Neural progenitor cell (in vitro differentiated cells): ENCODE data around the gene SBF2. TPM values are rescaled to one million over a fixed set of nuclear protein-coding genes. Genes with fewer than 3 reads are reported as not detected.

Experiments used
- DNase-seq: peaks from one replicate; pipeline ENCODE4 v3.0.0-alpha.2; 2016; ENCODE audit warnings: low spot score
- H2AFZ ChIP-seq: fragments of 200-600 bp; sonication (generic); replicated peaks from 2 replicates; pipeline ENCODE4 v1.6.1; 2016; ENCODE audit warnings: antibody characterized with exemption
- H3F3A ChIP-seq: fragments of 200-600 bp; sonication (generic); 2 replicates; pipeline ENCODE4 v1.6.1; 2016; ENCODE audit warnings: antibody characterized with exemption, low read depth
- H3K27ac ChIP-seq: fragments of 200-600 bp; sonication (generic); 2 replicates; pipeline ENCODE4 v1.5.1; 2016; ENCODE audit warnings: mild to moderate bottlenecking
- H3K27me3 ChIP-seq: fragments of 200-600 bp; sonication (generic); 2 replicates; pipeline ENCODE4 v1.6.1; 2016; ENCODE audit warnings: mild to moderate bottlenecking, moderate library complexity
- H3K36me3 ChIP-seq: fragments of 200-600 bp; sonication (generic); 2 replicates; pipeline ENCODE4 v1.5.1; 2016
- H3K4me1 ChIP-seq: fragments of 200-600 bp; sonication (generic); 2 replicates; pipeline ENCODE4 v1.6.1; 2016; ENCODE audit warnings: mixed run types
- H3K4me2 ChIP-seq: fragments of 200-600 bp; sonication (generic); 2 replicates; pipeline ENCODE4 v1.6.1; 2016
- H3K4me3 ChIP-seq: fragments of 200-600 bp; sonication (generic); 2 replicates; pipeline ENCODE4 v1.5.1; 2016
- H3K79me2 ChIP-seq: fragments of 200-600 bp; sonication (generic); 2 replicates; pipeline ENCODE4 v1.6.1; 2016; ENCODE audit warnings: low read depth
- H3K9ac ChIP-seq: fragments of 200-600 bp; sonication (generic); 2 replicates; pipeline ENCODE4 v1.6.1; 2016
- H3K9me3 ChIP-seq: fragments of 200-600 bp; sonication (generic); 2 replicates; pipeline ENCODE4 v1.5.1; 2016; ENCODE audit warnings: low read depth
- H4K20me1 ChIP-seq: fragments of 200-600 bp; sonication (generic); 2 replicates; pipeline ENCODE4 v1.6.1; 2016; ENCODE audit warnings: low read depth
- H3K27ac Mint-ChIP-seq: 3 replicates; pipeline ENCODE4 v1.8.0; 2021; ENCODE audit warnings: mixed read lengths
- H3K27me3 Mint-ChIP-seq: 2 replicates; pipeline ENCODE4 v1.8.0; 2022; ENCODE audit warnings: low read depth, mild to moderate bottlenecking, inconsistent platforms, moderate library complexity, mixed read lengths; ENCODE audit not compliant: insufficient read depth
- H3K36me3 Mint-ChIP-seq: 3 replicates; pipeline ENCODE4 v1.8.0; 2021; ENCODE audit warnings: mixed read lengths
- H3K4me1 Mint-ChIP-seq: 3 replicates; pipeline ENCODE4 v1.8.0; 2021; ENCODE audit warnings: mixed read lengths
- H3K4me3 Mint-ChIP-seq: 3 replicates; pipeline ENCODE4 v1.8.0; 2021; ENCODE audit warnings: mild to moderate bottlenecking, moderate library complexity, mixed read lengths
- H3K9me3 Mint-ChIP-seq: 3 replicates; pipeline ENCODE4 v1.8.0; 2020; ENCODE audit warnings: mixed read lengths
- CTCF ChIP-seq: fragments of 200-600 bp; sonication (generic); IDR thresholded peaks from 2 replicates; pipeline ENCODE4 v1.5.1; 2017; ENCODE audit warnings: antibody characterized with exemption, mild to moderate bottlenecking
- EZH2 ChIP-seq: fragments of 200-600 bp; sonication (generic); IDR thresholded peaks from 2 replicates; pipeline ENCODE4 v1.6.1; 2017; ENCODE audit warnings: antibody characterized with exemption, mild to moderate bottlenecking, moderate library complexity
- EZH2phosphoT487 ChIP-seq: fragments of 200-600 bp; sonication (generic); IDR thresholded peaks from 2 replicates; pipeline ENCODE4 v1.6.1; 2017; ENCODE audit warnings: antibody characterized with exemption
- total RNA-seq: library from RNA; depleted of rRNA; stranded (reverse); fragments of >200 nt; gene quantifications from 2 replicates; pipeline ENCODE4 v1.2.3, GENCODE V29; 2015; ENCODE audit warnings: low replicate concordance

Gene SBF2
- total RNA-seq, 1 donor from 2014 or later: 48.2 TPM

GRCh38 chr11:10331548-10332289 lies 37.7 kb upstream of the SBF2 start:
- no peak for DNase-seq
- Histone ChIP-seq H3K9ac (no peak overlapping the region), H3K36me3 (no peaks in the 10 kb centered on the region), H3K27me3 (no peaks in the 10 kb centered on the region), H2AFZ (no peak overlapping the region), H3K9me3 (no peaks in the 10 kb centered on the region), H3K4me2 (no peak overlapping the region), H3K4me1 (no peaks in the 10 kb centered on the region), H4K20me1 (no peaks in the 10 kb centered on the region), H3K79me2 (no peaks in the 10 kb centered on the region), H3F3A (no peaks in the 10 kb centered on the region), H3K27ac (no peak overlapping the region), H3K4me3 (no peak overlapping the region)
- Mint-ChIP-seq H3K27ac (no peak overlapping the region), H3K36me3 (no peaks in the 10 kb centered on the region), H3K4me1 (no peaks in the 10 kb centered on the region), H3K27me3 (no peaks in the 10 kb centered on the region), H3K4me3 (no peak overlapping the region), H3K9me3 (no peaks in the 10 kb centered on the region)
- TF ChIP-seq EZH2phosphoT487 (no peak), CTCF (no peak), EZH2 (no peak)

- Mint-ChIP-seq H3K27ac (no peak overlapping the region), H3K4me3 (no peak overlapping the region), H3K4me1 (peaks cover 2% of the 10 kb centered on the region), H3K36me3 (no peaks in the 10 kb centered on the region), H3K27me3 (no peaks in the 10 kb centered on the region), H3K9me3 (peaks cover 3% of the 10 kb centered on the region)
- no peak overlapping the region for H3K9ac ChIP-seq
- no peak overlapping the region for H3K4me2 ChIP-seq
- no peaks in the 10 kb centered on the region for H3K9me3 ChIP-seq
- no peaks in the 10 kb centered on the region for H3F3A ChIP-seq
- no peak for DNase-seq
- no peak for TF ChIP-seq EZH2
- TF ChIP-seq CTCF: no peak
- no peak for TF ChIP-seq EZH2phosphoT487
- H3K4me3 ChIP-seq: no peak overlapping the region
- H3K4me1 ChIP-seq: no peaks in the 10 kb centered on the region
- no peak overlapping the region for H3K27ac ChIP-seq
- no peaks in the 10 kb centered on the region for H3K79me2 ChIP-seq
- no peaks in the 10 kb centered on the region for H4K20me1 ChIP-seq
- no peaks in the 10 kb centered on the region for H3K27me3 ChIP-seq
- no peaks in the 10 kb centered on the region for H3K36me3 ChIP-seq
- no peak overlapping the region for H2AFZ ChIP-seq
These were observed 35.9 kb upstream of the SBF2 start for GRCh38 chr11:10329935-10330334.

GRCh38 chr11:10329356-10329755 lies 35.3 kb upstream of the SBF2 start:
- Histone ChIP-seq H3K79me2 (no peaks in the 10 kb centered on the region), H3K27me3 (no peaks in the 10 kb centered on the region), H3K4me2 (no peak overlapping the region), H3K4me1 (peaks cover 1% of the 10 kb centered on the region), H3K36me3 (no peaks in the 10 kb centered on the region), H3K27ac (no peak overlapping the region), H4K20me1 (no peaks in the 10 kb centered on the region), H3F3A (no peaks in the 10 kb centered on the region), H2AFZ (no peak overlapping the region), H3K4me3 (no peak overlapping the region), H3K9ac (no peak overlapping the region), H3K9me3 (no peaks in the 10 kb centered on the region)
- no peaks in the 10 kb centered on the region for H3K27me3 Mint-ChIP-seq
- peaks cover 3% of the 10 kb centered on the region for H3K9me3 Mint-ChIP-seq
- peaks cover 2% of the 10 kb centered on the region for H3K4me1 Mint-ChIP-seq
- H3K4me3 Mint-ChIP-seq: no peak overlapping the region
- no peak overlapping the region for H3K27ac Mint-ChIP-seq
- H3K36me3 Mint-ChIP-seq: no peaks in the 10 kb centered on the region
- TF ChIP-seq EZH2phosphoT487 (no peak), CTCF (no peak), EZH2 (no peak)
- DNase-seq: no peak
